Breast epithelium (tissue), 3 donors: ENCODE results near the gene HPN.

Source experiments
- POLR2A ChIP-seq: fragments of 450-650 bp; IDR thresholded peaks from one replicate; pipeline ENCODE4 v1.6.1; 2016; ENCODE audit warnings: antibody characterized with exemption, mild to moderate bottlenecking, moderate library complexity
- POLR2AphosphoS5 ChIP-seq, 3 donors: sonication (generic); formaldehyde crosslinking; IDR thresholded peaks; one replicate each; pipeline ENCODE4 v1.6.1; 2017; ENCODE audit warnings: antibody characterized with exemption in 3 of 3
- TF ChIP-seq, protein P1 (sequence below), 3 donors: fragments of 450-650 bp; IDR thresholded peaks; one replicate each; pipeline ENCODE4 v1.5.1; 2016 to 2017; ENCODE audit warnings: antibody characterized with exemption in 3 of 3, mild to moderate bottlenecking in 3 of 3, moderate library complexity in 3 of 3

DNA sequence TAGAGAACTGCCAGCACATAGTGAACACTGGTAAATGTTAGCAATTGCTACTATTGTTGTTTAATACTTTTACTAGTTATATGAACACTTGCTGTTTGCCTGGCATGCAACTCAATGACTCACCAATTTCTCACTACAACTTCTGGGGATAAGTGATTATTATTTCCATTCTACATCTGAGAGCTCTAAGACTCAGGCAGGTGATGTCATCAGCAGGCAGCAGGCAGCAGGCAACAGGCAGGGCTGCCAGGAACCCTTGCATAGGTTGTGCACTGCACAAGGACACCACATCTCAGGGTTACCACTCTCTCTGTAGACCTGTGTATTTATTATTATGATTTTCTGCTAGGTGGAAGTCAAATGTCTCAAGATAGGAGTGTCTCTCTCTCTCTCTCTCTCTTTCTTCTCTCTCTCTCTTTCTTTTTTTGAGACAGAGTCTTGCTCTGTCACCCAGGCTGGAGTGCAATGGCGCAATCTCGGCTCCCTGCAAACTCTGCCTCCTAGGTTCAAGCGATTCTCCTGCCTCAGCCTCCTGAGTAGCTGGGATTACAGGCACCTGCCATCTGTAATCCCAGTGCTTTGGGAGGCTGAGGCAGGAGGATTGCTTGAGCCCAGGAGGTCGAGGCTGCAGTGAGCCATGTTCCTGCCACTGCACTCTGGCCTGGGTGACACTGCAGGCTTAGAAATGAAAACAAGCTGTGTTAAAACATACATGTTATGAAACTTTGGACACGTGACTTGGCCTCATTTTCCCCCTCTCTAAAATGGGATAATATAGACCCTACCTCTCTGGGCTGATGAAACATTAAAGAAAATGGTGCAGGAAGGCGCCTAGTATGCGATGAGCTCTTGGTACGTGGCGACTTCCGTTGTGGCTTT is 22.7 kb downstream of the HPN start:
- TF ChIP-seq, protein P1, sequence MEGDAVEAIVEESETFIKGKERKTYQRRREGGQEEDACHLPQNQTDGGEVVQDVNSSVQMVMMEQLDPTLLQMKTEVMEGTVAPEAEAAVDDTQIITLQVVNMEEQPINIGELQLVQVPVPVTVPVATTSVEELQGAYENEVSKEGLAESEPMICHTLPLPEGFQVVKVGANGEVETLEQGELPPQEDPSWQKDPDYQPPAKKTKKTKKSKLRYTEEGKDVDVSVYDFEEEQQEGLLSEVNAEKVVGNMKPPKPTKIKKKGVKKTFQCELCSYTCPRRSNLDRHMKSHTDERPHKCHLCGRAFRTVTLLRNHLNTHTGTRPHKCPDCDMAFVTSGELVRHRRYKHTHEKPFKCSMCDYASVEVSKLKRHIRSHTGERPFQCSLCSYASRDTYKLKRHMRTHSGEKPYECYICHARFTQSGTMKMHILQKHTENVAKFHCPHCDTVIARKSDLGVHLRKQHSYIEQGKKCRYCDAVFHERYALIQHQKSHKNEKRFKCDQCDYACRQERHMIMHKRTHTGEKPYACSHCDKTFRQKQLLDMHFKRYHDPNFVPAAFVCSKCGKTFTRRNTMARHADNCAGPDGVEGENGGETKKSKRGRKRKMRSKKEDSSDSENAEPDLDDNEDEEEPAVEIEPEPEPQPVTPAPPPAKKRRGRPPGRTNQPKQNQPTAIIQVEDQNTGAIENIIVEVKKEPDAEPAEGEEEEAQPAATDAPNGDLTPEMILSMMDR (IDR thresholded peaks at IDR 0.05): no peak
- TF ChIP-seq POLR2A (no peak), POLR2AphosphoS5 (IDR thresholded peaks at IDR 0.05) (no peak)
